Upper lobe of right lung (tissue), 1 donor: Measurements from ENCODE around the gene RFPL3. TPM values are rescaled to one million over a fixed set of nuclear protein-coding genes. Genes with fewer than 3 reads are reported as not detected.
"Not testable (repeated sequence)": the region's sequence is repeated elsewhere in the genome, so short reads cannot be mapped to it uniquely, and the experiment has no call there.

Source experiments
- ATAC-seq: fragments of 200-7000 bp; cut with Tn5 transposase; one replicate; pipeline ENCODE4 v1.9.1; 2020; ENCODE audit warnings: mild to moderate bottlenecking, moderate library complexity
- DNase-seq: peaks from one replicate; pipeline ENCODE4 v3.0.0-alpha.2; 2020
- H3K27ac ChIP-seq: fragments of 200-600 bp; one replicate; pipeline ENCODE4 v1.8.0; 2022
- H3K27me3 ChIP-seq: fragments of 200-600 bp; one replicate; pipeline ENCODE4 v1.8.0; 2022; ENCODE audit warnings: mild to moderate bottlenecking
- H3K36me3 ChIP-seq: fragments of 200-600 bp; one replicate; pipeline ENCODE4 v1.8.0; 2022
- H3K4me1 ChIP-seq: fragments of 200-600 bp; one replicate; pipeline ENCODE4 v1.8.0; 2022
- H3K4me3 ChIP-seq: fragments of 200-600 bp; one replicate; pipeline ENCODE4 v1.8.0; 2022; ENCODE audit warnings: mild to moderate bottlenecking
- H3K9me3 ChIP-seq: fragments of 200-600 bp; one replicate; pipeline ENCODE4 v1.8.0; 2022
- intact Hi-C: fragments of 100-400 bp; cut with DNase I; formaldehyde crosslinking; loops from one replicate; pipeline ENCODE4 v1.11.0; 2022
- total RNA-seq: library from RNA; stranded (reverse); fragmentation: NEBNext Ultra II Directional; extraction: Animal tissue kit (Norgen Biotek cat#: 25700); gene quantifications from one replicate; pipeline ENCODE4 v1.2.1, GENCODE V29; 2021
- TF ChIP-seq, protein P1 (sequence below): fragments of 200-600 bp; IDR thresholded peaks from one replicate; pipeline ENCODE4 v1.8.0; 2022; ENCODE audit warnings: antibody characterized with exemption
- donor health status: DM: no; HTN: yes; CAD: no; lungs with severe emphysema.

RFPL3 gene
- total RNA-seq, 1 donor from 2014 or later, result not detected

DNA sequence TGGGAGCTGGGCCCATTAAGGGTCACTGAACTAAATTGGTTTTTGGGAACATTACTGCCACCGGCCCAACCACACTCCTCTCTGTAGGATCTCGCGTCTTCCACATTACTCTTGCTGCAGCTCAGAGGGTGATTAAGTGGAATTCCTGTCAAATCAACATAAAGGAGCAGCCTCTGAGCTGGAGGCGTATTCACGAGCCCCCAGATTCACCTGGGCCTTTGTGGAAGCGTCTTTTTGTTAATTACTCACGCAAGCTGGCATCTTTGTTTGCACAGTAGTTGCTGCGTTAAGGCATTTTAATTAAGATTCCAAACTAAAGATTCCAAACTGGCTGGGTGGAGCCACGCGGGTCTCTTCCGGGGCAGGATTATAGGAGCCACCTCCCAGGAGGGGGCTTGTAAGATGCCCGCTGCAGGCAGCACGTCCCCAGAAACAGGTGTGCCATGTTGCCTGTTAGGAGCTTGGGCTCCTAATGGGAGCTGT, 21.5 kb upstream of the RFPL3 start:
- H3K27me3 ChIP-seq, result no peaks in the 10 kb centered on the region
- TF ChIP-seq, protein P1, sequence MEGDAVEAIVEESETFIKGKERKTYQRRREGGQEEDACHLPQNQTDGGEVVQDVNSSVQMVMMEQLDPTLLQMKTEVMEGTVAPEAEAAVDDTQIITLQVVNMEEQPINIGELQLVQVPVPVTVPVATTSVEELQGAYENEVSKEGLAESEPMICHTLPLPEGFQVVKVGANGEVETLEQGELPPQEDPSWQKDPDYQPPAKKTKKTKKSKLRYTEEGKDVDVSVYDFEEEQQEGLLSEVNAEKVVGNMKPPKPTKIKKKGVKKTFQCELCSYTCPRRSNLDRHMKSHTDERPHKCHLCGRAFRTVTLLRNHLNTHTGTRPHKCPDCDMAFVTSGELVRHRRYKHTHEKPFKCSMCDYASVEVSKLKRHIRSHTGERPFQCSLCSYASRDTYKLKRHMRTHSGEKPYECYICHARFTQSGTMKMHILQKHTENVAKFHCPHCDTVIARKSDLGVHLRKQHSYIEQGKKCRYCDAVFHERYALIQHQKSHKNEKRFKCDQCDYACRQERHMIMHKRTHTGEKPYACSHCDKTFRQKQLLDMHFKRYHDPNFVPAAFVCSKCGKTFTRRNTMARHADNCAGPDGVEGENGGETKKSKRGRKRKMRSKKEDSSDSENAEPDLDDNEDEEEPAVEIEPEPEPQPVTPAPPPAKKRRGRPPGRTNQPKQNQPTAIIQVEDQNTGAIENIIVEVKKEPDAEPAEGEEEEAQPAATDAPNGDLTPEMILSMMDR, result no peak
- H3K4me1 ChIP-seq, result no peaks in the 10 kb centered on the region
- ATAC-seq (no peak), DNase-seq (peak; percentile 19)
- H3K4me3 ChIP-seq, result no peak overlapping the region
- no peak overlapping the region for H3K27ac ChIP-seq
- no peaks in the 10 kb centered on the region for H3K9me3 ChIP-seq
- no peaks in the 10 kb centered on the region for H3K36me3 ChIP-seq
- intact Hi-C loops, result no loop called here

- Histone ChIP-seq H3K4me1 (no peaks in the 10 kb centered on the region), H3K27me3 (no peaks in the 10 kb centered on the region), H3K4me3 (no peak overlapping the region), H3K9me3 (no peaks in the 10 kb centered on the region), H3K27ac (no peak overlapping the region), H3K36me3 (no peaks in the 10 kb centered on the region)
- ATAC-seq (no peak), DNase-seq (no peak)
- intact Hi-C loops, result no loop called here
- TF ChIP-seq, protein P1, result no peak
Observed at GRCh38 chr22:32336771-32337424, 20.8 kb upstream of the RFPL3 start.

GRCh38 chr22:32337425-32337824, 20.2 kb upstream of the RFPL3 start:
- DNase-seq, H3K4me3 ChIP-seq, H3K27me3 ChIP-seq, intact Hi-C loops, H3K4me1 ChIP-seq, H3K36me3 ChIP-seq, ATAC-seq, H3K27ac ChIP-seq, H3K9me3 ChIP-seq: not testable (repeated sequence)

- Histone ChIP-seq H3K4me3 (no peak overlapping the region), H3K27me3 (no peaks in the 10 kb centered on the region), H3K36me3 (no peaks in the 10 kb centered on the region), H3K9me3 (no peaks in the 10 kb centered on the region), H3K27ac (no peak overlapping the region), H3K4me1 (no peaks in the 10 kb centered on the region)
- no peak for DNase-seq
- no peak for ATAC-seq
- TF ChIP-seq, protein P1, result no peak
- intact Hi-C loops, result no loop called here
Observed at GRCh38 chr22:32338757-32339156, 18.9 kb upstream of the RFPL3 start.

- no peaks in the 10 kb centered on the region for H3K4me1 ChIP-seq
- TF ChIP-seq, protein P1, result no peak
- intact Hi-C loops, result no loop called here
- H3K27me3 ChIP-seq, result peaks cover 4% of the 10 kb centered on the region
- no peak overlapping the region for H3K27ac ChIP-seq
- H3K9me3 ChIP-seq, result no peaks in the 10 kb centered on the region
- DNase-seq, result no peak
- ATAC-seq, result no peak
- H3K36me3 ChIP-seq, result no peaks in the 10 kb centered on the region
- no peak overlapping the region for H3K4me3 ChIP-seq
Observed at GRCh38 chr22:32339190-32340012, 18.3 kb upstream of the RFPL3 start.

DNA sequence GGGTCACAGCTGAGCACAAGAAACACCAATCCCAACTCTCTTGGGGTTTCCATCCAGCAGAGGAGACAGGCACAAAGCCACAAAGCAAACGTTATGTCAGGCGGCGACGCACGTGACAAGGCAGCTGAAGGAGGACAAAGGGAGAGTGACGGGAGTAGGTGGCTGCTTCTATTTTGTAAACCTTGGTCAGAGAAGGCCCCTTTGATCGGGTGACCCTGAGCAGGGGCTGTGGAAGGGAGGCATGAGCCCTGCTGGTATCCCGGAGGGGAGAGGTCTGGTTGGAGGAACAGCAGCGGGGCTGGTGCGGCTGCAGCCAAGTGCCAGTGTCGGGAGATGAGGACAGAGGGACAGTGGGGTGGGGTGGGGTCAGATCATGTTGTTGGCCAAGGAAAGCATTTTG, 17.3 kb upstream of the RFPL3 start:
- no peak overlapping the region for H3K27ac ChIP-seq
- intact Hi-C loops, result no loop called here
- no peaks in the 10 kb centered on the region for H3K9me3 ChIP-seq
- no peak overlapping the region for H3K4me3 ChIP-seq
- no peak for DNase-seq
- no peaks in the 10 kb centered on the region for H3K36me3 ChIP-seq
- TF ChIP-seq, protein P1, result no peak
- H3K4me1 ChIP-seq, result no peaks in the 10 kb centered on the region
- H3K27me3 ChIP-seq, result peaks cover 6% of the 10 kb centered on the region
- ATAC-seq, result no peak
